Measurements from ENCODE around the gene KANSL1. TPM values are rescaled to one million over a fixed set of nuclear protein-coding genes. Genes with fewer than 3 reads are reported as not detected.

Gene KANSL1
- total and polyA plus RNA-seq, 2 experiments from 2014 or later = 49.0 to 206 TPM

GRCh38 chr17:45989759-45990158 lies 203.5 kb downstream of the KANSL1 start:
- Histone ChIP-seq H3F3A (replicated peaks; ENCODE audit: low read depth) (no peaks in the 10 kb centered on the region), H3K4me1 (ENCODE audit: insufficient read depth) (no peaks in the 10 kb centered on the region; the same call in 1 of the 2 replicates), H2AFZ (no peak overlapping the region), H3K36me3 (ENCODE audit: insufficient read depth) (no peaks in the 10 kb centered on the region), H3K9me2 (ENCODE audit: insufficient read depth) (no peaks in the 10 kb centered on the region), H3K27ac (ENCODE audit: low read depth) (no peak overlapping the region), H4K20me1 (replicated peaks; ENCODE audit: insufficient read depth) (no peaks in the 10 kb centered on the region), H3K4me3 (no peak overlapping the region), H3K4me2 (no peak overlapping the region), H3K79me2 (replicated peaks; ENCODE audit: insufficient read depth) (no peaks in the 10 kb centered on the region), H3K27me3 (ENCODE audit: insufficient read depth) (no peaks in the 10 kb centered on the region)
- no peaks in the 10 kb centered on the region for H3K36me3 Mint-ChIP-seq (ENCODE audit: low read depth)
- no peak for DNase-seq (ENCODE audit: low spot score)
- no peak overlapping the region for H3K4me3 Mint-ChIP-seq
- no peak for TF ChIP-seq ZNF462 (CRISPR knock-in tag; IDR thresholded peaks at IDR 0.05)
- TF ChIP-seq ZNF331 (CRISPR knock-in tag; IDR thresholded peaks at IDR 0.05; ENCODE audit: low read depth) = no peak
- no peak for TF ChIP-seq REST (IDR thresholded peaks at IDR 0.05; ENCODE audit: unreplicated experiment)
- no peak for TF ChIP-seq ZNF114 (CRISPR knock-in tag; IDR thresholded peaks at IDR 0.05)
- no peak for TF ChIP-seq CTCF (conservative IDR thresholded peaks at IDR 0.05; ENCODE audit: low read depth in 2 of 2)
- TF ChIP-seq JUNB (IDR thresholded peaks at IDR 0.05; ENCODE audit: unreplicated experiment) = no peak
- TF ChIP-seq POLR2AphosphoS5 (IDR thresholded peaks at IDR 0.05; ENCODE audit: low read depth) = no peak
- H3K9me3 Mint-ChIP-seq = no peaks in the 10 kb centered on the region; the same call in 2 of the 3 replicates
- H3K4me1 Mint-ChIP-seq = peaks cover 5% of the 10 kb centered on the region
- H3K27ac Mint-ChIP-seq = no peak overlapping the region
- no peak for ATAC-seq
- H3K27me3 Mint-ChIP-seq (ENCODE audit: insufficient read depth, low read depth, poor library complexity) = peaks cover 8% of the 10 kb centered on the region
